IMR-90 (cell line): ENCODE measurements around the gene PRR18. TPM values are rescaled to one million over a fixed set of nuclear protein-coding genes. Genes with fewer than 3 reads are reported as not detected.

Experiments
- ATAC-seq: fragments of 200-7000 bp; cut with Tn5 transposase; 2 replicates; pipeline ENCODE4 v1.9.1; 2020; ENCODE audit warnings: low read depth, mild to moderate bottlenecking, moderate library complexity
- BruUV-seq: library from RNA; stranded (reverse); fragments of 400-500 nt; replicated peaks from 2 replicates; lab custom pipeline; 2021; lab: Mats Ljungman, UMichigan
- CTCF ChIA-PET: fragments of 300-600 bp; formaldehyde crosslinking; extraction: SDS; loops from one replicate; lab custom pipeline; 2021; ENCODE audit warnings: antibody characterized with exemption; lab: Yijun Ruan, JAX
- POLR2A ChIA-PET: fragments of 300-600 bp; sonication (Branson Sonifier 250); formaldehyde crosslinking; loops from one replicate; lab custom pipeline; 2022; ENCODE audit warnings: antibody characterized with exemption; ENCODE audit not compliant: unreplicated experiment; lab: Charles Lee
- DNase-seq: peaks from one replicate; pipeline ENCODE4 v3.0.0; 2013
- H2AFZ ChIP-seq: replicated peaks from 2 replicates; pipeline ENCODE3; 2013; ENCODE audit warnings: low read length, mild to moderate bottlenecking; ENCODE audit not compliant: poor library complexity
- H2AK5ac ChIP-seq: 2 replicates; pipeline ENCODE4 v1.6.1; 2013; ENCODE audit warnings: low read depth, low read length, inconsistent platforms
- H2AK9ac ChIP-seq: replicated peaks from 2 replicates; pipeline ENCODE3; 2013; ENCODE audit warnings: mild to moderate bottlenecking, low read depth, low read length, moderate library complexity; ENCODE audit not compliant: poor library complexity
- H2BK120ac ChIP-seq: 2 replicates; pipeline ENCODE4 v1.6.1; 2013; ENCODE audit warnings: low read depth, low read length, inconsistent platforms
- H2BK15ac ChIP-seq: 3 replicates; pipeline ENCODE4 v1.6.1; 2013; ENCODE audit warnings: low read depth, low read length, inconsistent platforms
- H2BK20ac ChIP-seq: 2 replicates; pipeline ENCODE4 v1.6.1; 2013; ENCODE audit warnings: low read depth, mild to moderate bottlenecking, inconsistent platforms, low read length, moderate library complexity
- H2BK5ac ChIP-seq: 2 replicates; pipeline ENCODE4 v1.6.1; 2013; ENCODE audit warnings: mild to moderate bottlenecking, low read depth, low read length, inconsistent platforms; ENCODE audit not compliant: poor library complexity, severe bottlenecking
- H3K14ac ChIP-seq: replicated peaks from 2 replicates; pipeline ENCODE4 v1.6.1; 2013; ENCODE audit warnings: low read depth, low read length, inconsistent platforms
- H3K18ac ChIP-seq: 2 replicates; pipeline ENCODE4 v1.6.1; 2013; ENCODE audit warnings: low read depth, low read length, control low read depth
- H3K23ac ChIP-seq: 2 replicates; pipeline ENCODE4 v1.6.1; 2013; ENCODE audit warnings: low read depth, low read length, inconsistent platforms
- H3K27ac ChIP-seq: 2 replicates; pipeline ENCODE4 v1.5.1; 2013; ENCODE audit warnings: mild to moderate bottlenecking, control low read depth, low read length; ENCODE audit not compliant: insufficient read depth
- H3K27me3 ChIP-seq: 2 replicates; pipeline ENCODE4 v1.6.1; 2013; ENCODE audit warnings: low read length; ENCODE audit not compliant: control insufficient read depth, insufficient read depth
- H3K36me3 ChIP-seq: 2 replicates; pipeline ENCODE4 v1.6.1; 2013; ENCODE audit warnings: low read length, mixed read lengths; ENCODE audit not compliant: control insufficient read depth, insufficient read depth
- H3K4ac ChIP-seq: 2 replicates; pipeline ENCODE4 v1.6.1; 2013; ENCODE audit warnings: low read depth, low read length, inconsistent platforms
- H3K4me1 ChIP-seq: 2 replicates; pipeline ENCODE4 v1.6.1; 2013; ENCODE audit warnings: low read length, mixed read lengths; ENCODE audit not compliant: control insufficient read depth, insufficient read depth
- H3K4me2 ChIP-seq: 2 replicates; pipeline ENCODE4 v1.6.1; 2013; ENCODE audit warnings: low read depth, mild to moderate bottlenecking, control low read depth, low read length, moderate library complexity
- H3K4me3 ChIP-seq: 2 replicates; pipeline ENCODE4 v1.5.1; 2013; ENCODE audit warnings: low read depth, mild to moderate bottlenecking, control low read depth, low read length, moderate library complexity; ENCODE audit not compliant: insufficient read depth
- H3K56ac ChIP-seq: 2 replicates; pipeline ENCODE4 v1.6.1; 2013; ENCODE audit warnings: low read length, inconsistent platforms; ENCODE audit not compliant: insufficient read depth; ENCODE audit errors: extremely low read depth
- H3K79me1 ChIP-seq, 2 experiments: 2 replicates each; pipeline ENCODE4 v1.6.1; 2013; ENCODE audit warnings: low read length in 2 of 2, inconsistent platforms in 1 of 2, low read depth in 1 of 2
- H3K9ac ChIP-seq: 2 replicates; pipeline ENCODE4 v1.6.1; 2013; ENCODE audit warnings: low read depth, low read length, control low read depth
- H3K9me1 ChIP-seq: 2 replicates; pipeline ENCODE4 v1.6.1; 2013; ENCODE audit warnings: low read length, inconsistent platforms; ENCODE audit not compliant: insufficient read depth
- H3K9me3 ChIP-seq: 2 replicates; pipeline ENCODE4 v1.6.1; 2013; ENCODE audit warnings: low read length; ENCODE audit not compliant: control insufficient read depth, insufficient read depth
- H4K20me1 ChIP-seq: 2 replicates; pipeline ENCODE4 v1.6.1; 2013; ENCODE audit warnings: low read length, inconsistent platforms; ENCODE audit not compliant: insufficient read depth
- H4K5ac ChIP-seq: 2 replicates; pipeline ENCODE4 v1.6.1; 2013; ENCODE audit warnings: mild to moderate bottlenecking, low read depth, low read length, control low read depth
- H4K8ac ChIP-seq, 2 experiments: 2 replicates each; pipeline ENCODE4 v1.6.1; 2013; ENCODE audit warnings: low read depth in 2 of 2, low read length in 2 of 2, control low read depth in 1 of 2, inconsistent platforms in 1 of 2
- H4K91ac ChIP-seq: 2 replicates; pipeline ENCODE4 v1.6.1; 2013; ENCODE audit warnings: low read depth, low read length, inconsistent platforms; ENCODE audit not compliant: insufficient read depth
- MAFK ChIP-seq: IDR thresholded peaks from 2 replicates; pipeline ENCODE4 v1.6.1; 2012; ENCODE audit warnings: low read depth, low read length, improper control_type of control experiment
- WGBS, 2 experiments: methylation state at CpG; one replicate each; pipeline versions ENCODE4 v1.1.5 to v1.1.7; 2013; ENCODE audit warnings: missing lambda C conversion rate in 2 of 2; ENCODE audit not compliant: insufficient read length in 1 of 2; ENCODE audit errors: extremely low coverage in 2 of 2; 5-methylcytosine and 5-hydroxymethylcytosine counted together
- dilution Hi-C: fragments of 300-500 bp; cut with HindIII; formaldehyde crosslinking; loops from one replicate; pipeline ENCODE4 v1.14.3; 2018; ENCODE audit warnings: low sequenced_read_pairs; ENCODE audit not compliant: unreplicated experiment
- in situ Hi-C: fragments of 300-500 bp; cut with MboI; formaldehyde crosslinking; loops from 3 replicates; pipeline ENCODE4 v1.14.3; 2019; ENCODE audit warnings: low sequenced_read_pairs, inconsistent platforms, mixed read lengths
- intact Hi-C: fragments of 100-400 bp; cut with micrococcal nuclease; formaldehyde crosslinking; loops from 2 replicates; pipeline ENCODE4 v1.10.0; 2022
- polyA plus RNA-seq, 3 experiments: library from polyadenylated mRNA; depleted of rRNA; stranded (reverse); fragments of >200 nt; gene quantifications; 2 replicates each; pipeline ENCODE4 v1.2.3, GENCODE V29; 2012; ENCODE audit warnings: low replicate concordance in 1 of 3
- total RNA-seq: library from RNA; depleted of rRNA; stranded (reverse); fragments of >200 nt; gene quantifications from 2 replicates; pipeline ENCODE4 v1.2.3, GENCODE V29; 2012

Gene PRR18
- total and polyA plus RNA-seq, 2 of the 4 experiments (the other 2 are of a cell fraction), result not detected

DNA sequence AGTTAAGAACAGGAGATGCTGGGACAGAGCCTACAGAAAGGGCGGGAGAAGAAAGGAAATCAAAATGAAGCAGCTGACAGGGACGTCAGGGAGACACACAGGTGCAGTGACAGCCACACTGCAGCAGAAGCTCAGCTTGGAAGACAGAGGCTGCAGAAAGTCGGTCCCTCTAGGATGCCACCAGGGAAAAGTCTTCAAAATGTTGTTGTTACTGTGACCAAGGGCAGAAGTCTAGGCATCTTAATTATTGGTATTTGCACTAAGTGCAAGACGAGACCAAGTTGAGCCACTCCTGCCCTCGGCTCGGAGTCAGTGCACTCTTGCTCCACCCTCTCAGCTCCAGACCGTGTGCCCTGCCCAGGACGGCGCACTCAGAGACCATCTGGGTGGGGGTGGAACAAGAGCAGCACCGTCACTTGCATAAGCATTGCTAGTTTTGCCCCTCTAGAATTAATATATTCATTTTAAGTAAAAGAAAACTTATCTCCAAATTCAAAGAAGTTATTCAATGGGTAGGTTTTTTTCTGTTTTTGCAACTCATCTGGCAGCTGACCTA is 2.6 kb downstream of the PRR18 start:
- no peak overlapping the region for H4K5ac ChIP-seq
- H3K27ac ChIP-seq, result no peak overlapping the region
- dilution Hi-C loops, result no loop called here
- no peak overlapping the region for H3K4me2 ChIP-seq
- H3K9ac ChIP-seq, result no peak overlapping the region
- 53% methylated on average over 2 of the region's 10 CpGs; no CpG with 5 or more reads in 1 of the 2 experiments for WGBS, 2 experiments
- no peak overlapping the region for H2AK9ac ChIP-seq
- TF ChIP-seq MAFK, result no peak
- H3K4ac ChIP-seq, result no peak overlapping the region
- H3K56ac ChIP-seq, result no peak overlapping the region
- no peak overlapping the region for H4K91ac ChIP-seq
- no peak overlapping the region for H2BK5ac ChIP-seq
- H4K20me1 ChIP-seq, result no peaks in the 10 kb centered on the region
- no peaks in the 10 kb centered on the region; the same call in 1 of the 2 replicates for H3K4me1 ChIP-seq
- H2BK20ac ChIP-seq, result no peak overlapping the region
- in situ Hi-C loops, result no loop called here
- no peak overlapping the region for H4K8ac ChIP-seq
- H3K14ac ChIP-seq, result no peak overlapping the region
- no peak overlapping the region for H3K4me3 ChIP-seq
- no peak overlapping the region for H3K23ac ChIP-seq
- H3K9me3 ChIP-seq, result no peaks in the 10 kb centered on the region
- CTCF ChIA-PET, result no interaction called here
- ATAC-seq (no peak), DNase-seq (no peak)
- peaks cover 55% of the 10 kb centered on the region for H3K27me3 ChIP-seq
- H3K79me1 ChIP-seq, result no peaks in the 10 kb centered on the region
- POLR2A ChIA-PET, result no interaction called here
- no peaks in the 10 kb centered on the region for H3K9me1 ChIP-seq
- no TSS peak for BruUV-seq
- H3K36me3 ChIP-seq, result no peaks in the 10 kb centered on the region
- intact Hi-C loops, result no loop called here
- no peak overlapping the region for H3K18ac ChIP-seq
- no peak overlapping the region for H2AFZ ChIP-seq
- H2BK120ac ChIP-seq, result no peak overlapping the region
- no peak overlapping the region for H2BK15ac ChIP-seq
- H2AK5ac ChIP-seq, result no peak overlapping the region
